ENCODE measurements around the gene PKN2.
"Not testable (repeated sequence)": the region's sequence is repeated elsewhere in the genome, so short reads cannot be mapped to it uniquely, and the experiment has no call there.

The PKN2 gene

DNA sequence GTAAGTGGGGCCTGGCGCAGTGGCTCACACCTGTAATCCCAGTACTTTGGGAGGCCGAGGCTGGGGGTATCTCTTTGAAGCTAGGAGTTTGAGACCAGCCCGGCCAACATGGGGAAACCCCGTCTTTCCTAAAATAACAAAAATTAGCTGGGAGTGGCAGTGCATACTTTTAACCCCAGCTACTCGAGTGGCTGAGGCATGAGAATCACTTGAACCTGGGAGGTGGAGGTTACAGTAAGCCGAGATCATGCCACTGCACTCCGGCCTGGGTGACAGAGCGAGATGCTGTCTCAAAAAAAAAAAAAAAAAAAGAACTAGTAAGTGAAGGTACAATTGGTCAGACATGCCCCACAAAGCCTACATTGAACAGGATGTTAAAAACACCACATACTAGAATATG, 196.6 kb downstream of the PKN2 start:
- DNase-seq (ENCODE audit: low spot score) = not testable (repeated sequence)

GRCh38 chr1:88883156-88883555, 199.1 kb downstream of the PKN2 start:
- no peak for DNase-seq (ENCODE audit: low spot score)

All from pons (tissue), 1 donor.